Astrocyte of the spinal cord (primary cell): ENCODE data around the gene PHKA1.
A peak's percentile ranks its signal among the peaks of the same experiment; 100 is the strongest.
"Not testable (repeated sequence)": the region's sequence is repeated elsewhere in the genome, so short reads cannot be mapped to it uniquely, and the experiment has no call there.

Experiments used
- DNase-seq: peaks from one replicate; pipeline ENCODE4 v3.0.0; 2011; ENCODE audit warnings: low read depth, low spot score
- H3K4me3 ChIP-seq: 2 replicates; pipeline ENCODE4 v1.5.1; 2011; ENCODE audit warnings: low read depth, mild to moderate bottlenecking, low read length, moderate library complexity
- in situ Hi-C: cut with HindIII; loops from 2 replicates; pipeline ENCODE4 v1.10.0; 2017; ENCODE audit warnings: low sequenced_read_pairs
- TF ChIP-seq, protein P1 (sequence below): IDR thresholded peaks from 2 replicates; pipeline ENCODE4 v1.5.1; 2012; ENCODE audit warnings: low read depth, mild to moderate bottlenecking, low read length, inconsistent platforms

PHKA1 gene

DNA sequence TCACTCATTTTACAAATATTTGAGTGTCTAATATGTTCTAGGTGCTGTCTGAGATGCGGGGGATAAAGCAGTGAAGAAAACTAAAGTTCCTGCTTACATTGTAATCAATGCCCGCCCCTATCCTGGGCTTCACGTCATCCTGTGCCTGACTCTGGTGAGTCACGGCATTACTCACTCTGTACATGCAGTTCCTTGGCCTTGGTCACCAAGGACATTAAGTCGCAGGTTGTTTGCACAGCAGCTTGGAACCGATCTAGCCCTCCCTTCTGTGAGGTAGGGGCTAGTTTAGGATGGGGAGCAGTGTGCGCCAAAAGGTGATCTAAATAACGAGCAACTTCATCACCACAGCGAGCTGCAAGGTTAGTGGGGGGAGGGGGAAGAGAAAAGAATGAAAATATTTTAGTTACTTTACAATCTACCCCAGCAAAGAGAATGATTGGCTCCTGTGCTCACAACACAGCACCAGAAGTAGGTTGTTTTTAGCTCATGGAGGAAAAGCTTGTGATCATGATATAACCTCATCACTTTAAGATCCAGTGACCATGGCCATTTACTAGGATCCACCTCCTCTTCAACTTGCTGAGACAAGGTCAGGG, 93.5 kb downstream of the PHKA1 start:
- DNase-seq: peak; percentile 90
- no peak overlapping the region for H3K4me3 ChIP-seq

DNA sequence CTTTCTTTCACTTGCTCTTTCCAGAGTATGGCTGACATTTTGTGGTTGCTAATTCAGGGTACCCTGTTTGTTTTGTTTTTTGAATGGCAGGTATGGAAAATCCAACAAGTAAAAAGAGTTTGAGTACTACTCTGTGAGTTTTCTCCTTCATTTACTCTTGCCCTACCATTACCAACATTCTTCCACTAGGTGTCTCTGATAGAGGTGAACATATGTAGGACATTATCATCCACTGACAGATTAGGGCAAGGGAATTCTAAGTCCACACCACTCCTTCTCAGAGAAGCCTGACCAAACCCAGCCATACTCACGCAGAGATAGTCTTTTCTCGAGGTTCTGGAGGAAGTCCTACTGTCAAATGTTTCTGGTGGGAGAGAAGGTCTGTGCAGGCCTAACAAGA, 104.8 kb downstream of the PHKA1 start:
- TF ChIP-seq, protein P1, sequence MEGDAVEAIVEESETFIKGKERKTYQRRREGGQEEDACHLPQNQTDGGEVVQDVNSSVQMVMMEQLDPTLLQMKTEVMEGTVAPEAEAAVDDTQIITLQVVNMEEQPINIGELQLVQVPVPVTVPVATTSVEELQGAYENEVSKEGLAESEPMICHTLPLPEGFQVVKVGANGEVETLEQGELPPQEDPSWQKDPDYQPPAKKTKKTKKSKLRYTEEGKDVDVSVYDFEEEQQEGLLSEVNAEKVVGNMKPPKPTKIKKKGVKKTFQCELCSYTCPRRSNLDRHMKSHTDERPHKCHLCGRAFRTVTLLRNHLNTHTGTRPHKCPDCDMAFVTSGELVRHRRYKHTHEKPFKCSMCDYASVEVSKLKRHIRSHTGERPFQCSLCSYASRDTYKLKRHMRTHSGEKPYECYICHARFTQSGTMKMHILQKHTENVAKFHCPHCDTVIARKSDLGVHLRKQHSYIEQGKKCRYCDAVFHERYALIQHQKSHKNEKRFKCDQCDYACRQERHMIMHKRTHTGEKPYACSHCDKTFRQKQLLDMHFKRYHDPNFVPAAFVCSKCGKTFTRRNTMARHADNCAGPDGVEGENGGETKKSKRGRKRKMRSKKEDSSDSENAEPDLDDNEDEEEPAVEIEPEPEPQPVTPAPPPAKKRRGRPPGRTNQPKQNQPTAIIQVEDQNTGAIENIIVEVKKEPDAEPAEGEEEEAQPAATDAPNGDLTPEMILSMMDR: no peak
- no peak overlapping the region for H3K4me3 ChIP-seq
- DNase-seq: peak; percentile 5
- in situ Hi-C loops: no loop called here

More for the DNA sequence above, 93.5 kb downstream of the PHKA1 start:
- TF ChIP-seq, protein P1: no peak
- in situ Hi-C loops: no loop called here

DNA sequence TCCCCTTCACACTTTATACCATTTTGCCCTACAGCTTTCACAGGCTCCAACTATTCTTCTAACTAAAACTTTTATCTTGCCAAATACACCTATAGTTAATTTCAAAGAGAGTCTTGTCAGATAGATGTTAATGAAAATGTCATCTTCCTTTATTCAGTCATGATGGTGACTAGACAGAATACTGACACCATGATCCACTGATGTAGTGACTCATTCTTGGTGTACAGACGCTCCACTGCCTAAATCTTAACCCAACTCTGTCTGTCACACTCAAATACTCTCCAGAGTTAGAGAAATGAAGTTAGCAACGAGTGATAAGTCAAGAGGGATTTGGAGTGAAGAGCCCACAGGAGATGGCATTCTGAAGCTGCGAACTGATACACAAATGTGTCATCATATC, 109.4 kb downstream of the PHKA1 start:
- DNase-seq: no peak
- TF ChIP-seq, protein P1: no peak
- H3K4me3 ChIP-seq: no peak overlapping the region
- in situ Hi-C loops: no loop called here

DNA sequence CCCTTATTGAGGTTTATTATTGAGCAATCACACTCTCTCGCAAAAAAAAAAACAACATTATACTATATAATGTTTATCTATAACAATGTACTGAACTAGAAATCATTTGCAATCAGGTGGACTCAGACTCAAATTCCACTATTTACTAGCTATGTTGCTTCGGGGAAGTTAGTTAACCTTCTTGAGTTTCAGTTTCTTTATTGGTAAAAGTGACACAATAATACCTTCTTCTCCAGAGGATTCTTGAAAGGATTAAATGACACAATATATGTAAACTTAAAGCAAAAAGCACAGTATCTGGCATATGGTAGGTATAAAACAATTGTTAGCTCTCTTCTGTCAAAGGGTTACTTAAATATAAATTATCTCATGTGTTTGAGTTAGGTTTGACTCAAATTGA, 110.0 kb downstream of the PHKA1 start:
- in situ Hi-C loops: no loop called here
- H3K4me3 ChIP-seq: no peak overlapping the region
- TF ChIP-seq, protein P1: no peak
- no peak for DNase-seq

DNA sequence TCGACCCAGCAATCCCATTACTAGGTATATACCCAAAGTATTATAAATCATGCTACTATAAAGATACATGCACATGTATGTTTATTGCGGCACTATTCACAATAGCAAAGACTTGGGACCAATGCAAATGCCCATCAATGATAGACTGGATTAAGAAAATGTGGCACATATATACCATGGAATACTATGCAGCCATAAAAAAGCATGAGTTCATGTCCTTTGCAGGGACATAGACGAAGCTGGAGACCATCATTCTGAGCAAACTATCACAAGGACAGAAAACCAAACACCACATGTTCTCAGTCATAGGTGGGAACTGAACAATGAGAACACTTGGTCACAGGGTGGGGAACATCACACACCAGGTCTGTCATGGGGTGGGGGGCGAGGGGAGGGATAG, 123.1 kb downstream of the PHKA1 start:
- DNase-seq, in situ Hi-C loops, H3K4me3 ChIP-seq: not testable (repeated sequence)

DNA sequence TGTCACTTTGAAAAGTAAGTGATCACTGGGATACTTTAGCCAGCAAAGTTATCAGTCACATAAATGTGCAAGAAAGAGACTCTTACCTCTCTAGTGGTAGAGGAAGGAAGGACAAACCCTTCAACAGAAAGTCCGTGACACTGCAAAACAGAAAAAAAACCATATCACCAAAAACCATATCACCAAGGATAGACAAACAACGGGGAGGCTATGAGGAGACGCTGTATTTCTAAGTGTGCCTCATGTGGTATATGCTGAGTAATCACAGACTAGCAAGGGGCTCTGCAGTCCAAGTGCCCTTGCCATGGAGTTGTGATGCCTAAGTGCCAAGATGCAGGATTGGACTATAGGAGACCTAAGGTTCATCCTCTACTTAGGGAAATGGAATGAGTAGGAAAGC, 129.9 kb downstream of the PHKA1 start:
- no peak for DNase-seq
- no peak overlapping the region for H3K4me3 ChIP-seq
- TF ChIP-seq, protein P1: no peak
- in situ Hi-C loops: no loop called here

DNA sequence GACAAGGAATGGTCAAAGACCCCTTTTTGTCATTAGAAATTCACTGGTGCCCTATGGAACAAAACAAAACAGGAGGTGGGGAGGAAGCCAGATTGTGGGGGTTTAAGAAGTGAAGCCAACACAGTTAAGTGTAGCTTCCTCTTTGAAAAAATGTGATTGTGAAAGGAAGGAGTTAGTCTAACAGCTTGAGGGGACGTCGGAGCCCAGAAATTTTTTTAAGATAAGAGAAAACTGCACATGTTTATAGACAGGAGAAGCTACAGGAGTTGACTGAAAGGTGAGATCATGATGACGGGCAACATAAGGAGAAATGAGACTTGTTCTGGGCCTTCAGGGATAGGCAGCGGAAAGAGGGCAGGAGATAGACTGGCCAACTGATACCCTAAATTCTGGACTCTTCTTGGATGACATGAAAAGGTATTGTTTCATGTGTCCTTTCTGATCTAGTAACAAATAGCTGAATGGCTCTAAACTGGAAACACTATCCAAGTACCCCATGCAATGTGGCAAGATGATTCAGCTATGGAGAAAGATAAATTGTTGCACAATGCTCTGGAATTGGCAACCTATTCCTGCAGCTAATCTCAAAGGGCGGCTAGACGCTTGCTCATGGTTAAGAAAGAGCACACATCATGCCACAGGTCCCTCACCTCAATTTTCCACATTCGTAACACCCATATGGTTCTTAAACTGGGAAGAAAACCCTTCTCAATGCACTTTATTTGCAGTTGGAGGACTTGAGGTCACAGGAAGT, 137.8 kb downstream of the PHKA1 start:
- in situ Hi-C loops: no loop called here
- TF ChIP-seq, protein P1: no peak
- no peak overlapping the region for H3K4me3 ChIP-seq
- DNase-seq: peak; percentile 25
